ENCODE measurements around the gene PABPC3.
A peak's percentile ranks its signal among the peaks of the same experiment; 100 is the strongest.

Gene PABPC3

DNA sequence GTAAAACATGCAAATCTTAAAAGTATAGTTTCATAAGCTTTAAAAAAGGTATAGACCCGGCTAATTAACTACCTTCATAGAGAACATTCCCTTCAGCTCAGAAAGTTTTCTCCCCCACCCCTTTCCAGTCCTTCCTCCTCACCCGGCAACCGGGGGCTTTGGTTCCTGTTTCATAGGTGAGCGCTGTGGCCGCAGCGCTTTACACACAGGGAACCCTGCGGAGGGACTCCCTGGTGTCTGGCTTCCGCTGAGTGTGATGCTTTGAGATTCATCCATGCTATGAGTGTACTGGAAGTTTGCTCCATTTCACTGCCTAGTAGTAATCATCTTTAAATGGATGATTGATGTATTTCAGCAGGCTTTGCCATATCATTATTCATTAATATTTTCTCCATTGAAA lies 26.0 kb upstream of the PABPC3 start:
- no CpG with 5 or more reads among the region's 8 CpGs for WGBS, 2 donors (ENCODE audit: extremely low coverage in 2 of 2, insufficient read length in 2 of 2, insufficient replicate concordance in 1 of 2)
- H4K8ac ChIP-seq (ENCODE audit: low read depth, low read length): no peak overlapping the region
- no peak overlapping the region for H3K4me3 ChIP-seq (ENCODE audit: low read length in 2 of 2)
- no peaks in the 10 kb centered on the region for H3K9me3 ChIP-seq (replicated peaks in 1 of 2; ENCODE audit: control insufficient read depth in 2 of 2, insufficient read depth in 1 of 2, low read depth in 1 of 2, low read length in 2 of 2)
- H2AFZ ChIP-seq (ENCODE audit: low read length): no peak overlapping the region
- no peak overlapping the region for H2BK5ac ChIP-seq (ENCODE audit: low read length)
- H3K4me1 ChIP-seq (ENCODE audit: control insufficient read depth in 2 of 2, insufficient read depth in 1 of 2, low read depth in 1 of 2, low read length in 2 of 2): no peaks in the 10 kb centered on the region
- no peak overlapping the region for H3K14ac ChIP-seq (ENCODE audit: low read length)
- no peak overlapping the region for H3K4ac ChIP-seq (ENCODE audit: low read length)
- no peak overlapping the region for H3K27ac ChIP-seq (replicated peaks; ENCODE audit: low read length)
- no peak overlapping the region for H3K18ac ChIP-seq (ENCODE audit: low read length)
- H3K4me2 ChIP-seq (ENCODE audit: insufficient read depth, low read length, poor library complexity, severe bottlenecking): no peak overlapping the region
- H3K79me1 ChIP-seq (ENCODE audit: low read depth, low read length): no peaks in the 10 kb centered on the region
- H2BK15ac ChIP-seq (ENCODE audit: low read length): no peak overlapping the region
- H3K9ac ChIP-seq (ENCODE audit: low read depth, low read length, poor library complexity): no peak overlapping the region
- H2BK12ac ChIP-seq (ENCODE audit: low read length): no peak overlapping the region
- no peaks in the 10 kb centered on the region for H3K36me3 ChIP-seq (replicated peaks in 1 of 2; ENCODE audit: control insufficient read depth in 2 of 2, insufficient read depth in 2 of 2, low read length in 2 of 2)
- H4K91ac ChIP-seq (ENCODE audit: low read depth, low read length, poor library complexity): no peak overlapping the region
- H3K23ac ChIP-seq (ENCODE audit: low read depth, low read length, poor library complexity): no peak overlapping the region
- no peak overlapping the region for H2BK120ac ChIP-seq (ENCODE audit: low read depth, low read length)
- peaks cover 0 to 6% (median 0%) of the 10 kb centered on the region in 3 experiments for H3K27me3 ChIP-seq (ENCODE audit: control insufficient read depth in 3 of 3, insufficient read depth in 3 of 3, low read depth in 1 of 3, low read length in 3 of 3)
- no peak for DNase-seq (ENCODE audit: low spot score)
- H2AK5ac ChIP-seq (ENCODE audit: low read depth, low read length): no peak overlapping the region

DNA sequence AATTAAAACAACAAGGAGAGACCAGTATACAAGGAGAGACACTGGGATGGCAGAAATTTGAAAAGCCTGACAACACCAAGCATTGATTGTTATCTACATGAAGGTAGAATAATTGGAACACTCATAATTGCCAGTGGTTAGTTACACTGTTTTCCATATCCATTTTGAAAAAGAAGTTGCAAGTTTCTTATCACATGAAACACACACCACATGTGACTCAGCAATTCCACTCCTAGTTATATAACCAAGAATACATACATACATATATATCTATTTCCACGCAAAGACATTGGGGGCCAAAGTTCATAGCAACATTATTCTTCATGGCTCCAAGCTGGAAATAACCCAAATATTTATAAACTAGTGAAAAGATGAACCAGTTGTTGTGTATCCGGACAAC lies 15.2 kb upstream of the PABPC3 start:
- no peak overlapping the region for H3K4me3 ChIP-seq (ENCODE audit: low read length in 2 of 2)
- no peak overlapping the region for H3K18ac ChIP-seq (ENCODE audit: low read length)
- no peak overlapping the region for H2AFZ ChIP-seq (ENCODE audit: low read length)
- H3K4me1 ChIP-seq (ENCODE audit: control insufficient read depth in 2 of 2, insufficient read depth in 1 of 2, low read depth in 1 of 2, low read length in 2 of 2): no peaks in the 10 kb centered on the region
- H2BK12ac ChIP-seq (ENCODE audit: low read length): no peak overlapping the region
- no peak overlapping the region for H2AK5ac ChIP-seq (ENCODE audit: low read depth, low read length)
- no peak overlapping the region for H2BK15ac ChIP-seq (ENCODE audit: low read length)
- no peaks in the 10 kb centered on the region for H3K79me1 ChIP-seq (ENCODE audit: low read depth, low read length)
- H4K8ac ChIP-seq (ENCODE audit: low read depth, low read length): no peak overlapping the region
- no peak overlapping the region for H3K4me2 ChIP-seq (ENCODE audit: insufficient read depth, low read length, poor library complexity, severe bottlenecking)
- no peak overlapping the region for H4K91ac ChIP-seq (ENCODE audit: low read depth, low read length, poor library complexity)
- no peak for DNase-seq (ENCODE audit: low spot score)
- no peak overlapping the region for H3K9ac ChIP-seq (ENCODE audit: low read depth, low read length, poor library complexity)
- H3K27me3 ChIP-seq (ENCODE audit: control insufficient read depth in 3 of 3, insufficient read depth in 3 of 3, low read depth in 1 of 3, low read length in 3 of 3): peaks cover 0 to 5% (median 0%) of the 10 kb centered on the region in 3 experiments
- H3K27ac ChIP-seq (replicated peaks; ENCODE audit: low read length): no peak overlapping the region
- no CpG with 5 or more reads among the region's 2 CpGs for WGBS, 2 donors (ENCODE audit: extremely low coverage in 2 of 2, insufficient read length in 2 of 2, insufficient replicate concordance in 1 of 2)
- H3K9me3 ChIP-seq (replicated peaks in 1 of 2; ENCODE audit: control insufficient read depth in 2 of 2, insufficient read depth in 1 of 2, low read depth in 1 of 2, low read length in 2 of 2): no peaks in the 10 kb centered on the region
- H3K36me3 ChIP-seq (replicated peaks in 1 of 2; ENCODE audit: control insufficient read depth in 2 of 2, insufficient read depth in 2 of 2, low read length in 2 of 2): no peaks in the 10 kb centered on the region
- no peak overlapping the region for H3K14ac ChIP-seq (ENCODE audit: low read length)
- H2BK5ac ChIP-seq (ENCODE audit: low read length): no peak overlapping the region
- H3K4ac ChIP-seq (ENCODE audit: low read length): no peak overlapping the region
- no peak overlapping the region for H2BK120ac ChIP-seq (ENCODE audit: low read depth, low read length)
- no peak overlapping the region for H3K23ac ChIP-seq (ENCODE audit: low read depth, low read length, poor library complexity)

DNA sequence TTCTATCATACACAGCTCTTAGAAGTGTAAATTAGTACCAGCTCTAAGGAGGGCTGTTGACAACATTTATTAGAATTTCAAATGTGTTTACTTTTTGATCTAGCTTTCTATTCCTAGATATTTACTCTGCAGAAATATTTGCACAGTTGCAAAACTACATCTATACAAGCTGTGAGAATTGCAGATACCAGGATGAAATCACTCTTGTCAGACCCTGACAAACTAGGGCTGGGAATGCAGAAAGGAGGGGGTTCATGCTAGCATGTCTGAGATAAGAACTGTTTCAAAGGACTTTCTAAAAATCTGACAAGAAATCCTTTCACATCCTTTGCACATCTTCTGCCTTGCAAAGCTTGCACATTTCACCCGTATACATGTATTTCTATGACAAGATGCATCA lies 11.8 kb upstream of the PABPC3 start:
- DNase-seq (ENCODE audit: low spot score): no peak
- H3K27ac ChIP-seq (replicated peaks; ENCODE audit: low read length): no peak overlapping the region
- no peak overlapping the region for H3K4me2 ChIP-seq (ENCODE audit: insufficient read depth, low read length, poor library complexity, severe bottlenecking)
- no peak overlapping the region for H3K9ac ChIP-seq (ENCODE audit: low read depth, low read length, poor library complexity)
- no peak overlapping the region for H3K4me3 ChIP-seq (ENCODE audit: low read length in 2 of 2)
- no peak overlapping the region for H2AFZ ChIP-seq (ENCODE audit: low read length)
- no peak overlapping the region for H2BK15ac ChIP-seq (ENCODE audit: low read length)
- H2BK12ac ChIP-seq (ENCODE audit: low read length): no peak overlapping the region
- H3K9me3 ChIP-seq (replicated peaks in 1 of 2; ENCODE audit: control insufficient read depth in 2 of 2, insufficient read depth in 1 of 2, low read depth in 1 of 2, low read length in 2 of 2): no peaks in the 10 kb centered on the region
- no peaks in the 10 kb centered on the region for H3K36me3 ChIP-seq (replicated peaks in 1 of 2; ENCODE audit: control insufficient read depth in 2 of 2, insufficient read depth in 2 of 2, low read length in 2 of 2)
- no peak overlapping the region for H3K4ac ChIP-seq (ENCODE audit: low read length)
- H3K23ac ChIP-seq (ENCODE audit: low read depth, low read length, poor library complexity): no peak overlapping the region
- no peak overlapping the region for H3K14ac ChIP-seq (ENCODE audit: low read length)
- no peak overlapping the region for H4K8ac ChIP-seq (ENCODE audit: low read depth, low read length)
- H3K18ac ChIP-seq (ENCODE audit: low read length): no peak overlapping the region
- H4K91ac ChIP-seq (ENCODE audit: low read depth, low read length, poor library complexity): no peak overlapping the region
- H3K4me1 ChIP-seq (ENCODE audit: control insufficient read depth in 2 of 2, insufficient read depth in 1 of 2, low read depth in 1 of 2, low read length in 2 of 2): no peaks in the 10 kb centered on the region
- H3K27me3 ChIP-seq (ENCODE audit: control insufficient read depth in 3 of 3, insufficient read depth in 3 of 3, low read depth in 1 of 3, low read length in 3 of 3): peaks cover 0 to 5% (median 0%) of the 10 kb centered on the region in 3 experiments
- H2BK120ac ChIP-seq (ENCODE audit: low read depth, low read length): no peak overlapping the region
- no peak overlapping the region for H2AK5ac ChIP-seq (ENCODE audit: low read depth, low read length)
- no peak overlapping the region for H2BK5ac ChIP-seq (ENCODE audit: low read length)
- WGBS, 2 donors (ENCODE audit: extremely low coverage in 2 of 2, insufficient read length in 2 of 2, insufficient replicate concordance in 1 of 2): no CpG with 5 or more reads among the region's 1 CpG
- H3K79me1 ChIP-seq (ENCODE audit: low read depth, low read length): no peaks in the 10 kb centered on the region

DNA sequence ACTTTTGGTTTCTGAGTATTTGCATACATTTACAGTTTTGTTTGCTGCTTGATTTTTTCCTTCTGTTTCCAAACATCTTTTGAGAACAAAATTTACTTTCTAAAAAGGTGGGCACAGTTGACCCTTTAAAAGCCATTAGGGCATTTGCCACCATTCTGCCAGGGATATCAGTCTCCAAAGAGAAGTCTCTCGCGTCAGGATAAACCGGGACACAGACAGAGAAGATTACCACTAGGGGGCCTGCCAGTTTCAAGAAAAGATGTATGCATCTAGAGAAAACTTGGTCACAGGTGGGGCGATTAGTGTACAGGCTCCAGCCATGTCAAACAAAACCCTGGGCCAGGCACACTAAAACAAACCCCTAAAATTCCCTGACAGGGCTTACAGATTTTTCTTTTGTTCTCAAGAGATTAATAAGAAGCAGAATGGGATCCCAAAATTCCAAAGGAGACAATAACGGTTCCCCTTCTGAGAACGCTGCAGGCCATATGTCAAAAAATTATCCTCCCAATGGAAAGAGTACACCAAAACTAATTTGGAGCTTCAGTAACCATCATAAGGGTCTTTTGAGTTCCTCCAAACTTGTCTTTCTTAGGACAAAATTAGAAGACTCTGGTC lies 10.7 kb upstream of the PABPC3 start:
- H3K4me2 ChIP-seq (ENCODE audit: insufficient read depth, low read length, poor library complexity, severe bottlenecking): no peak overlapping the region
- no peak overlapping the region for H3K4ac ChIP-seq (ENCODE audit: low read length)
- no peak overlapping the region for H4K8ac ChIP-seq (ENCODE audit: low read depth, low read length)
- H3K79me1 ChIP-seq (ENCODE audit: low read depth, low read length): no peaks in the 10 kb centered on the region
- no peak overlapping the region for H3K18ac ChIP-seq (ENCODE audit: low read length)
- peaks cover 0 to 5% (median 0%) of the 10 kb centered on the region in 3 experiments for H3K27me3 ChIP-seq (ENCODE audit: control insufficient read depth in 3 of 3, insufficient read depth in 3 of 3, low read depth in 1 of 3, low read length in 3 of 3)
- H3K9me3 ChIP-seq (replicated peaks in 1 of 2; ENCODE audit: control insufficient read depth in 2 of 2, insufficient read depth in 1 of 2, low read depth in 1 of 2, low read length in 2 of 2): no peaks in the 10 kb centered on the region
- H2BK5ac ChIP-seq (ENCODE audit: low read length): no peak overlapping the region
- no peak overlapping the region for H2BK12ac ChIP-seq (ENCODE audit: low read length)
- H3K14ac ChIP-seq (ENCODE audit: low read length): no peak overlapping the region
- H2BK15ac ChIP-seq (ENCODE audit: low read length): no peak overlapping the region
- no peaks in the 10 kb centered on the region for H3K4me1 ChIP-seq (ENCODE audit: control insufficient read depth in 2 of 2, insufficient read depth in 1 of 2, low read depth in 1 of 2, low read length in 2 of 2)
- no peaks in the 10 kb centered on the region for H3K36me3 ChIP-seq (replicated peaks in 1 of 2; ENCODE audit: control insufficient read depth in 2 of 2, insufficient read depth in 2 of 2, low read length in 2 of 2)
- no peak overlapping the region for H3K23ac ChIP-seq (ENCODE audit: low read depth, low read length, poor library complexity)
- no peak overlapping the region for H2AK5ac ChIP-seq (ENCODE audit: low read depth, low read length)
- no peak overlapping the region for H3K9ac ChIP-seq (ENCODE audit: low read depth, low read length, poor library complexity)
- no CpG with 5 or more reads among the region's 6 CpGs for WGBS, 2 donors (ENCODE audit: extremely low coverage in 2 of 2, insufficient read length in 2 of 2, insufficient replicate concordance in 1 of 2)
- no peak overlapping the region for H2AFZ ChIP-seq (ENCODE audit: low read length)
- H3K27ac ChIP-seq (replicated peaks; ENCODE audit: low read length): no peak overlapping the region
- peak; percentile 17 for DNase-seq (ENCODE audit: low spot score)
- no peak overlapping the region for H2BK120ac ChIP-seq (ENCODE audit: low read depth, low read length)
- H3K4me3 ChIP-seq (ENCODE audit: low read length in 2 of 2): no peak overlapping the region
- no peak overlapping the region for H4K91ac ChIP-seq (ENCODE audit: low read depth, low read length, poor library complexity)

Data from neuronal stem cell (in vitro differentiated cells).